ENCODE data around the gene RANBP17.

GRCh38 chr5:171295801-171296200 is 434.0 kb downstream of the RANBP17 start:
- TF ChIP-seq CTCF (IDR thresholded peaks at IDR 0.05; ENCODE audit: low read length) (no peak), EZH2 (optimal IDR thresholded peaks at IDR 0.05; ENCODE audit: low read depth, low read length) (no peak)

Measured in MM.1S (cell line).